Uterus (tissue), 4 donors: ENCODE data around the gene POU1F1. TPM values are rescaled to one million over a fixed set of nuclear protein-coding genes. Genes with fewer than 3 reads are reported as not detected.

Experiments
- DNase-seq, 2 donors: peaks; one replicate each; pipeline ENCODE4 v3.0.0-alpha.2; 2019 to 2020
- H3K27ac ChIP-seq, 2 donors: fragments of 200-600 bp; sonication (generic); 1 replicate in 1 of 2; 2 replicates in 1 of 2; pipeline ENCODE4 v1.5.1; 2016 to 2018
- H3K27me3 ChIP-seq, 2 donors: fragments of 200-600 bp; sonication (generic); one replicate each; pipeline ENCODE4 v1.5.1; 2018 to 2019; ENCODE audit warnings: control low read depth in 1 of 2
- H3K36me3 ChIP-seq, 2 donors: fragments of 200-600 bp; sonication (generic); one replicate each; pipeline ENCODE4 v1.5.1; 2019; ENCODE audit warnings: control low read depth in 1 of 2
- H3K4me1 ChIP-seq, 2 donors: fragments of 200-600 bp; sonication (generic); one replicate each; pipeline ENCODE4 v1.5.1; 2018 to 2019; ENCODE audit warnings: control low read depth in 1 of 2
- H3K4me3 ChIP-seq, 2 donors: fragments of 200-600 bp; sonication (generic); 1 replicate in 1 of 2; 2 replicates in 1 of 2; pipeline ENCODE4 v1.5.1; 2018 to 2019; ENCODE audit warnings: mild to moderate bottlenecking in 1 of 2
- H3K9me3 ChIP-seq, 2 donors: fragments of 200-600 bp; sonication (generic); one replicate each; pipeline ENCODE4 v1.5.1; 2019; ENCODE audit warnings: control low read depth in 1 of 2
- POLR2A ChIP-seq, 2 donors: fragments of 450-650 bp; IDR thresholded peaks; one replicate each; pipeline ENCODE4 v1.6.1; 2016; ENCODE audit warnings: antibody characterized with exemption in 2 of 2, mild to moderate bottlenecking in 1 of 2, moderate library complexity in 1 of 2
- intact Hi-C: fragments of 100-400 bp; cut with DNase I; formaldehyde crosslinking; loops from one replicate; pipeline ENCODE4 v1.15.1; 2023; ENCODE audit warnings: low total_unique reads
- total RNA-seq, 4 donors: library from RNA; depleted of rRNA in 3 of 4; stranded (reverse); fragments of >200 nt in 3 of 4; gene quantifications; one replicate each; pipeline versions ENCODE4 v1.1.0 to v1.2.4, GENCODE V29; 2014 to 2023
- TF ChIP-seq, protein P1 (sequence below), 4 experiments: fragments of 200-600 bp in 2 of 4; fragments of 450-650 bp in 2 of 4; sonication (generic) in 2 of 4; IDR thresholded peaks; one replicate each; pipeline ENCODE4 v1.5.1; 2016 to 2019; ENCODE audit warnings: antibody characterized with exemption in 4 of 4, mild to moderate bottlenecking in 2 of 4, moderate library complexity in 1 of 4
- donor health status: DM: yes; HTN: yes; CAD: no.

POU1F1 gene
- total RNA-seq, 4 donors from 2014 or later, result not detected

DNA sequence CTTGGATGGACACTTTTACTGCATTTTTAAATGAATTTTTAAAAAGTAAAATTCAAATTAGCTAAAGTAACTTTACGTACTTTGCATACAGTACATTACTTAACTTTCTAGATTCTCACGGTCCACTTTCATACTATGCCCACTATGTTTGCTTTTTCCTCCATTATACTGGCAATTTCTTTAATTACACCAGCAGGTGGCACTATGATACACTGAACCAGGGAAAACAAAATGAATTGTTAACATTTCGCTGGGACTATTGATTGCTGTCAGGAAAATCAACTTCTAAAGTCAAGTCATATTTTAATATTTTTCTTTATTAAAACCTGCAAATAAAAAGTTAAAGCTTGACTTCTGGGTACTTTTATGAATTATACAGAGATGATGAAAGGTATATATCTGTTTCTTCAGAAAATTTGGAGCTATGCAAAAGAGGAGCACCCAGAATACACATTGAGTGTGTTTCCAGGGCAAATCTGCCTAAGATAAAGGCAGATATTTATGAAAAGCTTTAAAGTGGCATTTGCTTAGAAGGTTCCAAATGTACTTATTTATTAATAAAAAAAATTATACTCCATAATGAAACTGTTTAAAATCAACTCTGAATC, 21.8 kb upstream of the POU1F1 start:
- H3K4me1 ChIP-seq, result no peaks in the 10 kb centered on the region
- no peaks in the 10 kb centered on the region for H3K36me3 ChIP-seq
- no peak for DNase-seq
- TF ChIP-seq POLR2A (IDR thresholded peaks at IDR 0.05), result no peak
- TF ChIP-seq, protein P1, sequence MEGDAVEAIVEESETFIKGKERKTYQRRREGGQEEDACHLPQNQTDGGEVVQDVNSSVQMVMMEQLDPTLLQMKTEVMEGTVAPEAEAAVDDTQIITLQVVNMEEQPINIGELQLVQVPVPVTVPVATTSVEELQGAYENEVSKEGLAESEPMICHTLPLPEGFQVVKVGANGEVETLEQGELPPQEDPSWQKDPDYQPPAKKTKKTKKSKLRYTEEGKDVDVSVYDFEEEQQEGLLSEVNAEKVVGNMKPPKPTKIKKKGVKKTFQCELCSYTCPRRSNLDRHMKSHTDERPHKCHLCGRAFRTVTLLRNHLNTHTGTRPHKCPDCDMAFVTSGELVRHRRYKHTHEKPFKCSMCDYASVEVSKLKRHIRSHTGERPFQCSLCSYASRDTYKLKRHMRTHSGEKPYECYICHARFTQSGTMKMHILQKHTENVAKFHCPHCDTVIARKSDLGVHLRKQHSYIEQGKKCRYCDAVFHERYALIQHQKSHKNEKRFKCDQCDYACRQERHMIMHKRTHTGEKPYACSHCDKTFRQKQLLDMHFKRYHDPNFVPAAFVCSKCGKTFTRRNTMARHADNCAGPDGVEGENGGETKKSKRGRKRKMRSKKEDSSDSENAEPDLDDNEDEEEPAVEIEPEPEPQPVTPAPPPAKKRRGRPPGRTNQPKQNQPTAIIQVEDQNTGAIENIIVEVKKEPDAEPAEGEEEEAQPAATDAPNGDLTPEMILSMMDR (IDR thresholded peaks at IDR 0.05), result peak in 3 of 4 experiments; percentile 36 to 58 (median 42)
- H3K9me3 ChIP-seq, result no peaks in the 10 kb centered on the region
- H3K27me3 ChIP-seq, result no peaks in the 10 kb centered on the region
- intact Hi-C loops, result no loop called here
- no peak overlapping the region for H3K4me3 ChIP-seq
- H3K27ac ChIP-seq, result no peak overlapping the region

DNA sequence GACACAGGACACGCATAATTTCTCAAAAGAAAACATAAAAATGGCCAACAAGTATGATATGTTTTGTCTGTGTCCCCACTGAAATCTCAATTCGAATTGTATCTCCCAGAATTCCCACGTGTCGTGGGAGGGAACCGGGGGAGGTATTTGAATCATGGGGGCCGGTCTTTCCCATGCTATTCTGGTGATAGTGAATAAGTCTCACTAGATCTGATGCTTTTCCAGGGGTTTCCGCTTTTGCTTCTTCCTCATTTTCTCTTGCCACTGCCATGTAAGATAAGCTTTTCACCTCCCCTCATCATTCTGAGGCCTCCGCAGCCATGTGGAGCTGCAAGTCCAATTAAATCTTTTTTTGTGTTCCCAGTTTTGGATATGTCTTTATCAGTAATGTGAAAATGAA, 12.1 kb upstream of the POU1F1 start:
- TF ChIP-seq POLR2A (IDR thresholded peaks at IDR 0.05), result no peak
- no peak overlapping the region for H3K4me3 ChIP-seq
- H3K36me3 ChIP-seq, result no peaks in the 10 kb centered on the region
- no peaks in the 10 kb centered on the region for H3K4me1 ChIP-seq
- no peaks in the 10 kb centered on the region for H3K9me3 ChIP-seq
- H3K27ac ChIP-seq, result no peak overlapping the region
- no peaks in the 10 kb centered on the region for H3K27me3 ChIP-seq
- DNase-seq, result no peak
- intact Hi-C loops, result no loop called here

DNA sequence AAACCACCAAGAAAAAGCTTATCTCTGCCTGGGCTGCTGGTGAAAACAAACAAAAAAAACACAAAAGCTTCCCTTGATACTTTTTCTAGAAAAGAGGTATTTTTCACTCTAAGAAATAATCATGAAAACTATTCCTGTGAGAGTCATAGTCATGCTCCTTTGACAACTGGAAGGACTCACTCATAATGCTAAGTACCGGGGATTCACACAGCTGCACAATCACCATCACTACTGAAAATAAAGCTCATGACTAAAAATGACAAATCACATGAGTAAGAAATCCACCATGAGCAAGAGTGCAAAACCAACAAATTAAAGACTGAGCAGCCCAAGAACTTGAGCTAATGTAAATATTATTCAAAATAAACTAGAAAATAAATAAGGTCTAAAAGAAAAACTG, 10.6 kb upstream of the POU1F1 start:
- Histone ChIP-seq H3K27me3 (no peaks in the 10 kb centered on the region), H3K9me3 (no peaks in the 10 kb centered on the region), H3K36me3 (no peaks in the 10 kb centered on the region), H3K27ac (no peak overlapping the region), H3K4me3 (no peak overlapping the region), H3K4me1 (no peaks in the 10 kb centered on the region)
- no peak for TF ChIP-seq POLR2A (IDR thresholded peaks at IDR 0.05)
- TF ChIP-seq, protein P1 (IDR thresholded peaks at IDR 0.05), result no peak
- no peak for DNase-seq
- intact Hi-C loops, result no loop called here

GRCh38 chr3:87272718-87273341, 3.6 kb downstream of the POU1F1 start:
- Histone ChIP-seq H3K27ac (no peak overlapping the region), H3K27me3 (no peaks in the 10 kb centered on the region), H3K9me3 (no peaks in the 10 kb centered on the region), H3K4me1 (no peaks in the 10 kb centered on the region), H3K36me3 (no peaks in the 10 kb centered on the region), H3K4me3 (no peak overlapping the region)
- DNase-seq, result no peak
- TF ChIP-seq, protein P1 (IDR thresholded peaks at IDR 0.05), result no peak
- TF ChIP-seq POLR2A (IDR thresholded peaks at IDR 0.05), result no peak
- intact Hi-C loops, result no loop called here

GRCh38 chr3:87270908-87271700, 5.3 kb downstream of the POU1F1 start:
- no peaks in the 10 kb centered on the region for H3K9me3 ChIP-seq
- intact Hi-C loops, result no loop called here
- H3K36me3 ChIP-seq, result no peaks in the 10 kb centered on the region
- TF ChIP-seq POLR2A (IDR thresholded peaks at IDR 0.05), result no peak
- TF ChIP-seq, protein P1 (IDR thresholded peaks at IDR 0.05), result no peak
- DNase-seq, result no peak
- H3K4me1 ChIP-seq, result no peaks in the 10 kb centered on the region
- no peak overlapping the region for H3K27ac ChIP-seq
- H3K4me3 ChIP-seq, result no peak overlapping the region
- no peaks in the 10 kb centered on the region for H3K27me3 ChIP-seq
